ENCODE measurements around the gene ATXN1.

The ATXN1 gene

DNA sequence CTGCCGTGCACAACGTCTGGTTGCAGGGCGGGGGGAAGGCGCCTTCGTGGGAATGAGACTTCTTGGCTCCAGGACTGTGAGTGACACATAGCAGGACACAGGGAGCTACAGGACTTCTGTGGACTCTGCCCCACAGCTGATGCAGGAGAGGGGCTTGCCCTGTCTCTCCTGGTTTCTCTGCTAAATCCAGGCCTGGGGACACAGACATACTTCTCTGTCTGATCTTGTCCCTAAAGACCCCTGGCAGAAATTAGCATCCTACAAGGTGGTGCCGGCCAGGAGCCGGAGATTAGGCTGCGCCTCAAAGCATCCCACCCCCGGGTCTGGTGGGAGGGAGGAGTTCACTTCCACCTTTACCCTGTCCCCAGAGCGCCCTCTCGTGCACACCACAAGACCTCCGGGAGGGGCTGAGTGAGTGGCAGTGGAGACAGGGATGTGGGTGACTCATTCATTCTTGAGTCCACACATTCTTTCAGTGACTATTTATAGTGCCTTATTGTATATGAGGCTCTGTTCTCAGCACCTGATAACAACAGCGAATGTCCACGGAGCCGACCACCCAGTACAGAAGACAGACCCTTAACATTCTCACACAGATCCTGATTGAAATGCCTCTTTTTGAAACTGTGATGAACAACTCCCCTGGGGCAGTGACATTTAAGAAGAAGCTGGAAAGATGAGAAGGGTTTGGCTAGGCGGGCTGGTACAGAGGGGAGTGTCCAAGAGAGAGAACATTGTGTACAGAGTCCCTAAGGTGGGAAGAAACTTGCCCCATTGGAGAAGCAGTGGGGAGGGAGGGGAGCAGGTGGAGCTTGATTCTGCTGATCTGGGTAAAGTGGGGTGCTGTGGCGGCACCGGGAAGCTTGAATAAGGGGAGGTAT, 483.9 kb downstream of the ATXN1 start:
- Histone ChIP-seq H3K36me3 (ENCODE audit: control insufficient read depth, insufficient read depth, low read length) (no peaks in the 10 kb centered on the region), H3K4me1 (no peaks in the 10 kb centered on the region), H3K4me3 (ENCODE audit: low read depth, low read length) (no peak overlapping the region), H3K27ac (no peak overlapping the region), H2AFZ (no peak overlapping the region), H3K9ac (no peak overlapping the region), H3K9me3 (ENCODE audit: control insufficient read depth, low read length) (no peaks in the 10 kb centered on the region), H3K4me2 (ENCODE audit: low read length) (no peak overlapping the region), H3K79me2 (no peaks in the 10 kb centered on the region), H3K27me3 (ENCODE audit: control insufficient read depth, insufficient read depth, low read length) (no peaks in the 10 kb centered on the region)
- TF ChIP-seq, protein P1, sequence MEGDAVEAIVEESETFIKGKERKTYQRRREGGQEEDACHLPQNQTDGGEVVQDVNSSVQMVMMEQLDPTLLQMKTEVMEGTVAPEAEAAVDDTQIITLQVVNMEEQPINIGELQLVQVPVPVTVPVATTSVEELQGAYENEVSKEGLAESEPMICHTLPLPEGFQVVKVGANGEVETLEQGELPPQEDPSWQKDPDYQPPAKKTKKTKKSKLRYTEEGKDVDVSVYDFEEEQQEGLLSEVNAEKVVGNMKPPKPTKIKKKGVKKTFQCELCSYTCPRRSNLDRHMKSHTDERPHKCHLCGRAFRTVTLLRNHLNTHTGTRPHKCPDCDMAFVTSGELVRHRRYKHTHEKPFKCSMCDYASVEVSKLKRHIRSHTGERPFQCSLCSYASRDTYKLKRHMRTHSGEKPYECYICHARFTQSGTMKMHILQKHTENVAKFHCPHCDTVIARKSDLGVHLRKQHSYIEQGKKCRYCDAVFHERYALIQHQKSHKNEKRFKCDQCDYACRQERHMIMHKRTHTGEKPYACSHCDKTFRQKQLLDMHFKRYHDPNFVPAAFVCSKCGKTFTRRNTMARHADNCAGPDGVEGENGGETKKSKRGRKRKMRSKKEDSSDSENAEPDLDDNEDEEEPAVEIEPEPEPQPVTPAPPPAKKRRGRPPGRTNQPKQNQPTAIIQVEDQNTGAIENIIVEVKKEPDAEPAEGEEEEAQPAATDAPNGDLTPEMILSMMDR (IDR thresholded peaks at IDR 0.05), result no peak

DNA sequence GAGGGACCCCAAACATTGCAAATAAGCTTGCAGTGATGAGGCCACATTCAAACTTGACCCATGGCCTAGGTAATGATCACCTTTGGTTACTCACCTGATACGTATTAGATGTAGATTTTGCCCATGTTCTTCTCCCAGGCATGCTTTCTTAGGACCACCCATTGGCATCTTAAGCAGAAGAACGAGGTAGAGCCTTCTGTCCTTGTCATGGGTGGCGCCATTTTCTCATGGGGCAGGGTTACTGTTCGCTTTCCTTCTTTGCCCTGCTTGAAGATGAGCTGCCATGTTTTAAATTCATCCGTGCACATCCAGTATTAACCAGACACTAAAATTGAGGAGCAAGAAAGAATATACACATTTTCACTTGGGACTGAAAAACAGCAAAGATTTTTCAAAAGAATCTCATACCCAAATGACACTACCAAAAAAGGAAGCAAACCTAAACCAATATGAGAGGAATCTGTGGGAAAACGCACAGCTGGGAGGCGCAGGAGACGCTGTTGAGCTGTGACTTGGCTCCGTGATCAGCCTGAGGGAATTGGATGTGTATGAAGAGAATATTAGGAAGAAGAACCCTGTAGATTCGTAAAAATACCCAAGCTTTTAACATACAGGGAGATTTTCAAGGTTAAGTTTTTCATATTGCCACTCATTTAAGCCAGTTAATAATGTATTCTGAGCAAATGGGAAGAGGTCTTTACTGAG, 486.2 kb downstream of the ATXN1 start:
- TF ChIP-seq, protein P1 (IDR thresholded peaks at IDR 0.05), result no peak
- no peak overlapping the region for H3K9ac ChIP-seq

DNA sequence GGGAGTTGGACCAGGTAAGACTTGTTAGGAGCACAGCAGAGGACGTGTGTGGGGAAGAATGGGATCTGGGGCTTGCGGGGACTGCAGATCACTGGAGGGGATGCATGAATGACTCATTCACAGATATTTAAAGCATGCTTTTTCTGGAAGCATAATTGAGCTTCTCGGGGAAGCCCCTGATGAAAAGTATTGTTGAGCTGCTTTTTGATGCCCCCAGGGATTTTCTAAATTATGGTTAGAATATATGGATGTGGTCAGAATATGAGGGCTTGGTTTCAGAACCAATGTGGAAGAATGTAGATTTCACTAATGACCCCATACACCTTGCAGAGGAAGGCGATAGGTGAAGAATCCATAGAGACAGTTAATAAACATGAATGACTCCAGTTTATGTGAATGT, 486.8 kb downstream of the ATXN1 start:
- no peaks in the 10 kb centered on the region for H3K79me2 ChIP-seq
- no peak overlapping the region for H3K9ac ChIP-seq
- H3K4me3 ChIP-seq (ENCODE audit: low read depth, low read length), result no peak overlapping the region
- no peaks in the 10 kb centered on the region for H3K4me1 ChIP-seq
- no peaks in the 10 kb centered on the region for H3K27me3 ChIP-seq (ENCODE audit: control insufficient read depth, insufficient read depth, low read length)
- H3K27ac ChIP-seq, result no peak overlapping the region
- H3K4me2 ChIP-seq (ENCODE audit: low read length), result no peak overlapping the region
- H2AFZ ChIP-seq, result no peak overlapping the region
- no peaks in the 10 kb centered on the region for H3K9me3 ChIP-seq (ENCODE audit: control insufficient read depth, low read length)
- no peaks in the 10 kb centered on the region for H3K36me3 ChIP-seq (ENCODE audit: control insufficient read depth, insufficient read depth, low read length)
- TF ChIP-seq, protein P1 (IDR thresholded peaks at IDR 0.05), result no peak

More for the DNA sequence above, 486.2 kb downstream of the ATXN1 start:
- Histone ChIP-seq H3K4me3 (ENCODE audit: low read depth, low read length) (no peak overlapping the region), H3K4me2 (ENCODE audit: low read length) (no peak overlapping the region), H3K79me2 (no peaks in the 10 kb centered on the region), H3K27ac (no peak overlapping the region), H3K9me3 (ENCODE audit: control insufficient read depth, low read length) (no peaks in the 10 kb centered on the region), H3K36me3 (ENCODE audit: control insufficient read depth, insufficient read depth, low read length) (no peaks in the 10 kb centered on the region), H3K4me1 (no peaks in the 10 kb centered on the region), H2AFZ (no peak overlapping the region), H3K27me3 (ENCODE audit: control insufficient read depth, insufficient read depth, low read length) (no peaks in the 10 kb centered on the region)

DNA sequence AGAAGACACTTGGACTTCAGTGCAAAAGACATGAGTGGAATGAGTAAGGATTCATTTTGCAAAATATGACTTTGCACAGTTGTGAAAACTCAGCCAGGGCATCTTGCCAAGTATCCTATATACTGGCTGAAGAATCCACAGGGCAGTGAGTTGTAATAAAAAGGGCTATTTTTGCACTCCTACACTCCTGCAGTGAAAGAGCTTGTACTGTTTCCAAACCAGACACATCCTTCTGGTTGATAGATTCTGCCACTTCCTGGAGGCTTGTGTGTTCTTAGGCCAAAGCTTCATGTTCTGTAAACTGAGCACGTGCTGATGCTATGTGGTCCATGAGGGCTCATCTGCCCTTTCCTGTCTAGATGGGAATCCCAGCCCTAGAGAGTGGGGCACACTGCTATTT, 488.0 kb downstream of the ATXN1 start:
- no peak overlapping the region for H2AFZ ChIP-seq
- no peak overlapping the region for H3K4me2 ChIP-seq (ENCODE audit: low read length)
- H3K4me1 ChIP-seq, result no peaks in the 10 kb centered on the region
- no peaks in the 10 kb centered on the region for H3K79me2 ChIP-seq
- no peaks in the 10 kb centered on the region for H3K36me3 ChIP-seq (ENCODE audit: control insufficient read depth, insufficient read depth, low read length)
- H3K27me3 ChIP-seq (ENCODE audit: control insufficient read depth, insufficient read depth, low read length), result no peaks in the 10 kb centered on the region
- H3K9me3 ChIP-seq (ENCODE audit: control insufficient read depth, low read length), result no peaks in the 10 kb centered on the region
- H3K9ac ChIP-seq, result no peak overlapping the region
- H3K27ac ChIP-seq, result no peak overlapping the region
- TF ChIP-seq, protein P1 (IDR thresholded peaks at IDR 0.05), result no peak
- H3K4me3 ChIP-seq (ENCODE audit: low read depth, low read length), result no peak overlapping the region
